ENCODE measurements around the gene C1orf210.

C1orf210 gene

DNA sequence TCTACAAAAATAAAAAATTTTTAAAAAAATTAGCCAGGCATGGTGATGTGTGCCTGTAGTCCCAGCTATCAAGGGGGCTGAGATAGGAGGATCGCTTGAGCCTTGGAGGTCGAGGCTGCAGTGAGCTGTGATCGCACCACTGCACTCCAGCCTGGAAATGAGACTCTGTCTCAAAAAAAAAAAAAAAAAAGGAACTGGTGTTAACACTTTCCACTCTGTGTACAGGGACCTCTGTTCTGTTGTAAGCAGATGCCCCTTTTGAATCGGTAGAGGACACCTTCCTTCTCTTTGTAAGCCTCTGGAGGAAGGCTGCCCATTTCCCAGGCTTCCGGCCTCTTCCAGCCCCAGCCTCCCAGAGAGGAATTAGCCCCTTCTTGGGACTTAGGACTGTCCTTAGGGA lies 7.3 kb upstream of the C1orf210 start:
- POLR2A ChIA-PET, result no interaction called here
- H3K4me3 ChIP-seq (ENCODE audit: low read depth, low read length), result no peak overlapping the region
- TF ChIP-seq, protein P1, sequence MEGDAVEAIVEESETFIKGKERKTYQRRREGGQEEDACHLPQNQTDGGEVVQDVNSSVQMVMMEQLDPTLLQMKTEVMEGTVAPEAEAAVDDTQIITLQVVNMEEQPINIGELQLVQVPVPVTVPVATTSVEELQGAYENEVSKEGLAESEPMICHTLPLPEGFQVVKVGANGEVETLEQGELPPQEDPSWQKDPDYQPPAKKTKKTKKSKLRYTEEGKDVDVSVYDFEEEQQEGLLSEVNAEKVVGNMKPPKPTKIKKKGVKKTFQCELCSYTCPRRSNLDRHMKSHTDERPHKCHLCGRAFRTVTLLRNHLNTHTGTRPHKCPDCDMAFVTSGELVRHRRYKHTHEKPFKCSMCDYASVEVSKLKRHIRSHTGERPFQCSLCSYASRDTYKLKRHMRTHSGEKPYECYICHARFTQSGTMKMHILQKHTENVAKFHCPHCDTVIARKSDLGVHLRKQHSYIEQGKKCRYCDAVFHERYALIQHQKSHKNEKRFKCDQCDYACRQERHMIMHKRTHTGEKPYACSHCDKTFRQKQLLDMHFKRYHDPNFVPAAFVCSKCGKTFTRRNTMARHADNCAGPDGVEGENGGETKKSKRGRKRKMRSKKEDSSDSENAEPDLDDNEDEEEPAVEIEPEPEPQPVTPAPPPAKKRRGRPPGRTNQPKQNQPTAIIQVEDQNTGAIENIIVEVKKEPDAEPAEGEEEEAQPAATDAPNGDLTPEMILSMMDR (IDR thresholded peaks at IDR 0.05; ENCODE audit: insufficient read depth, low read length, missing control alignments), result no peak
- CTCF ChIA-PET, result interaction anchor here (1.0 kb wide), 1 partner anchor 24 kb away, joined by 3 read pairs; no protein-coding TSS in a partner anchor
- DNase-seq (ENCODE audit: low read depth, low spot score), result no peak

DNA sequence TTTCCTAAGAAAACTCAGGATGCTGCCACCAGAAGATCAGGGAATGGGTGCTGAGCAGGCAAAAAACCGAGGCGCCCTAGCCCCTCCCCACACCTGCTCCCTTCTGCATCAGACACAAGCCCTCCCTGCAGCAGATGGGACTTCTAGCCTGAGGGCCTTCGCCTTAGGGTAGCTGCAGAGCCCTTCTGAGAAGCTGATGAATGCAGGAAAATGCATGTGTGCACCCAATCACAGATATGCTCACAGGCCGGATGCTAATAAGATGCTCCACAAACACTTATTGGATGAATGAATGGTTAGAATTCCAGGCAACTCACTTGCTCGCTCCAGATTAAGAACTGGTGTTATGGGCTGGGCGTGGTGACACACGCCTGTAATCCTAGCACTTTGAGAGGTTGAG lies 6.8 kb upstream of the C1orf210 start:
- ChIA-PET CTCF (no interaction called here), POLR2A (no interaction called here)
- TF ChIP-seq, protein P1 (IDR thresholded peaks at IDR 0.05; ENCODE audit: insufficient read depth, low read length, missing control alignments), result no peak
- no peak overlapping the region for H3K4me3 ChIP-seq (ENCODE audit: low read depth, low read length)
- DNase-seq (ENCODE audit: low read depth, low spot score), result no peak

DNA sequence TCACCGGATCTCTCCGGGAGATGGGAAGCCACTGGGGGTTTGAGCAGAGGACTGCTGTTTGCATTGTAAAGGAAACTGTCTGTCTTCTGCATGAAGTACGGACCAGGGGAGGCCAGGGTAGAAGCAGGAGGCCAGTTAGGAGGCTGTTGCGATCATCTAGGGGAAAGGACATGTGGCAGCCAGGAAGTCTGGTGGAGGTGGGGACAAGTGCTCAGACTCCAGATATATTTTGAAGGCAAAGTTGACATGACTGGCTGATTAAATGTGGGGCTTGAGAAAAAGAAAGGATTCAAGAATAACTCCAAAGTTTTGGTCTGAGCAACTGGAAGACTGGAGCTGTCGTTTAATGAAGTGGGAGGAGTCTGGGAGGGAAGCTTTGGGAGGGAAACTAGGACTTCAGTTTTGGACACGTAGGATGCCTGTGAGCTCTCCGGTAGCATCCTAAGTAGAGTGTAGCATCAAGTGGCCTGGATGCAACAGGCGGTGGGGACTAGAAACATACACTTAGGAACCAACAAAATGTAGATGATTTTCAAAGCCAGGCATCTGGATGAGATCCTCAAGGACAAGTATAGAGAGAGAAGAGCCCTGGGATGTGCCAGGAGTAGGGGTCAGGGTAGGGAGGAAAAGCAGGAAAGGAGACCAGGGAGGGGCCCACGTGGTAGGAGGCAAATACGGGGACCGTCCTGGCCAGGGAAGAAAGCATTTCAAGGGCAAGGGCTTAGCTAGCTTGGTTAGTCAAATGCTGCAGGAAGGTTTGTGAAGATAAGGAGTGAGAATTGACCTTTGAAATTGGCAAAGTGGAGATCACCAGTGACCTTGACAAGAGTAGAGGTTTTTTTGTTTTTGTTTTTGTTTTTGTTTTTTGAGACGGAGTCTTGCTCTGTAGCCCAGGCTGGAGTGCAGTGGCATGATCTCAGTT lies 3.7 kb upstream of the C1orf210 start:
- POLR2A ChIA-PET, result no interaction called here
- CTCF ChIA-PET, result interaction anchor here (0.7 kb wide), 1 partner anchor 9 kb away, joined by 3 read pairs; no protein-coding TSS in a partner anchor
- DNase-seq (ENCODE audit: low read depth, low spot score), result no peak
- TF ChIP-seq, protein P1 (IDR thresholded peaks at IDR 0.05; ENCODE audit: insufficient read depth, low read length, missing control alignments), result no peak
- no peak overlapping the region for H3K4me3 ChIP-seq (ENCODE audit: low read depth, low read length)

DNA sequence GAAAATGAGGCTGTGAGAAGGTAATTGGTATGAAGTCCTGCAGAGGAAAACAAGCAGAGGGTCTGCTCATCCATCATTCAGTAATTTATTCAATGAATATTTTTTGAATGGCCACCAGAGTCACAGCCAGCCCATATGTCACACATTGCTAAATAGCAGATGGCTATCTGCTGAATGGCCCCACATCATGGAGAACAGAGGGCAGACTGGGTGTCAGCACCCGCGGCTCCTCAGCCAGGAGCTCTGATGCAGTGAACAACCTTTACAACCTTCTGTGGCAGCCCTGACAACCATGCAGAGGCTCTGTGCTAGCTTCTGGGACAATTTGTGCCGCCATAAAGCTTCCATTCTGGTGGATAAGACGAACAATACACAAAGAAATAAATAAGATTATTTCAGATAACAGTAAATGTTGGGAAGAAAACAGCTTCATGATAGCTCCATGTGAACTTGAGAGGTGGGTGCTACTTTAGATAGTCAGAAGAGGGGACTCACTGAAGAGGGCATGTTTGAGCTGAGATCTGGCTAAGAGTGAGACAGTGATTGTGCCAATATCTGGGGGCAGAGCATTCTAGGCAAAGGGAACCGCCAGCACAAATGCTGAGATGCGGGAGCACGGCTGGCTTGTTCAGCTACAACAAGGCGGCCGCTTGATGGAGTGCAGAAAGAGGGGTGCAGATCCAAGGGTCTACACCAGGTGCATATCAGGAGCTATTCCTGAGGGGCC lies 2.8 kb upstream of the C1orf210 start:
- no peak overlapping the region for H3K4me3 ChIP-seq (ENCODE audit: low read depth, low read length)
- no peak for DNase-seq (ENCODE audit: low read depth, low spot score)
- TF ChIP-seq, protein P1 (IDR thresholded peaks at IDR 0.05; ENCODE audit: insufficient read depth, low read length, missing control alignments), result no peak
- ChIA-PET POLR2A (no interaction called here), CTCF (no interaction called here)

DNA sequence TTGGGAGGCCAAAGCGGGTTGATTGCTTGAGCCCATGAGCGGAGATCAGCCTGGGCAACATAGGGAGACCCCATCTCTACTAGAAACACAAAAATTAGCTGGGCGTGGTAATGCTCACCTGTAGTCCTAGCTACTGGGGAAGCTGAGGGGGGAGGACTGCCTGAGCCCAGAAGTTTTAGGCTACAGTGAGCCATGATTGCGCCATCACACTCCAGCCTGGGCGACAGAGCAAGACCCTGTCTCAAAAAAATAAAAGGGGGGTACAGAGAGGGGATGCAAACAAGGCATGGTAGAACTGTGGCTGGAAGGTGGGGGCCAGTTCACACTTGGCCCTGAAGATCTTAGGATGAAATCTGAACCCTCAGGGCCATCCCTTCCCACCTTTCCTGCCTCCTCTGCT lies 1.2 kb upstream of the C1orf210 start:
- H3K4me3 ChIP-seq (ENCODE audit: low read depth, low read length), result no peak overlapping the region
- ChIA-PET CTCF (no interaction called here), POLR2A (no interaction called here)
- TF ChIP-seq, protein P1 (IDR thresholded peaks at IDR 0.05; ENCODE audit: insufficient read depth, low read length, missing control alignments), result no peak
- no peak for DNase-seq (ENCODE audit: low read depth, low spot score)

DNA sequence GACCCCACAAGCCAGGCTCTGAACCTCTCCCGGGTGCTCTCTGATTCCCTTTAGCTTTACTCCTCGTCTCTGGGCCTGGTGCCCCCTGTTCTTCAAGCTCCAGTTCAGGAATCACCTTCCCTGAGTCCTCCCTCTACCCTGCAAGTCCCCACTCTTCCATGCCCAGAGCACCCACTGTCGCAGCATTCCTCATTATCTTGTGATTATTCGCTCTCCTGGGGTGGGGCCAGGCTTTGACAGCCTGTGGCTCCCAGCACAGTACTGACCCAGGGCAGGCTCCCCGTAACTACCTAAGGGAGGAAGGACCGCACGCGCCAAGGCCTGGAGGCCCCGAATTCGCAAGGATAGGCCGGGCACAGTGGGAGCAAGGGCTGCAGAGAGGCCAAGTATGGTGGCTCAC lies 734 bp upstream of the C1orf210 start:
- CTCF ChIA-PET, result interaction anchor here (0.9 kb wide), 1 partner anchor 59 kb away, joined by 3 read pairs; no protein-coding TSS in a partner anchor
- no peak for DNase-seq (ENCODE audit: low read depth, low spot score)
- POLR2A ChIA-PET, result no interaction called here
- H3K4me3 ChIP-seq (ENCODE audit: low read depth, low read length), result no peak overlapping the region
- TF ChIP-seq, protein P1 (IDR thresholded peaks at IDR 0.05; ENCODE audit: insufficient read depth, low read length, missing control alignments), result no peak
